HG03575 (cell line): ENCODE measurements around the gene TES.
"Not testable (repeated sequence)": the region's sequence is repeated elsewhere in the genome, so short reads cannot be mapped to it uniquely, and the experiment has no call there.

Source experiments
- ATAC-seq: cut with Tn5 transposase; IDR thresholded peaks from one replicate; pipeline ENCODE4 v1.9.1; 2021; ENCODE audit not compliant: unreplicated experiment, insufficient number of reproducible peaks, low FRiP score; ENCODE audit errors: extremely low read depth

The TES gene

GRCh38 chr7:116271161-116271913 is 61.0 kb downstream of the TES start:
- ATAC-seq, result no peak

GRCh38 chr7:116271963-116272886 is 61.9 kb downstream of the TES start:
- no peak for ATAC-seq

GRCh38 chr7:116273283-116273917 is 63.1 kb downstream of the TES start:
- no peak for ATAC-seq

- ATAC-seq, result no peak
These were observed 63.6 kb downstream of the TES start for GRCh38 chr7:116273918-116274301.

- ATAC-seq, result no peak
These were observed 66.7 kb downstream of the TES start for GRCh38 chr7:116277070-116277469.

GRCh38 chr7:116279217-116279616 is 68.9 kb downstream of the TES start:
- ATAC-seq, result no peak

- ATAC-seq, result no peak
These were observed 70.5 kb downstream of the TES start for GRCh38 chr7:116280803-116281202.

GRCh38 chr7:116283595-116284204 is 73.4 kb downstream of the TES start:
- no peak for ATAC-seq

GRCh38 chr7:116284390-116284789 is 74.1 kb downstream of the TES start:
- ATAC-seq, result no peak

- ATAC-seq, result no peak
These were observed 74.9 kb downstream of the TES start for GRCh38 chr7:116285252-116285651.

- no peak for ATAC-seq
These were observed 80.4 kb downstream of the TES start for GRCh38 chr7:116290740-116291139.

GRCh38 chr7:116291937-116292336 is 81.6 kb downstream of the TES start:
- no peak for ATAC-seq

- no peak for ATAC-seq
These were observed 82.0 kb downstream of the TES start for GRCh38 chr7:116292381-116292780.

- ATAC-seq, result no peak
These were observed 82.8 kb downstream of the TES start for GRCh38 chr7:116293139-116293538.

- ATAC-seq, result no peak
These were observed 83.3 kb downstream of the TES start for GRCh38 chr7:116293633-116294032.

GRCh38 chr7:116295903-116296302 is 85.6 kb downstream of the TES start:
- ATAC-seq, result not testable (repeated sequence)

- ATAC-seq, result no peak
These were observed 87.7 kb downstream of the TES start for GRCh38 chr7:116298055-116298454.

GRCh38 chr7:116298576-116298975 is 88.2 kb downstream of the TES start:
- ATAC-seq, result no peak
